Ureter (tissue), 1 donor: ENCODE data around the gene XPO6. TPM values are rescaled to one million over a fixed set of nuclear protein-coding genes. Genes with fewer than 3 reads are reported as not detected.

Experiments
- DNase-seq: peaks from one replicate; pipeline ENCODE4 v3.0.0-alpha.2; 2020; ENCODE audit warnings: low spot score
- total RNA-seq: library from RNA; stranded (reverse); gene quantifications from one replicate; pipeline ENCODE4 v1.2.4, GENCODE V29; 2023
- donor health status: DM: yes; HTN: yes; CAD: no.

The XPO6 gene
- total RNA-seq, 1 donor from 2014 or later = 145 TPM

DNA sequence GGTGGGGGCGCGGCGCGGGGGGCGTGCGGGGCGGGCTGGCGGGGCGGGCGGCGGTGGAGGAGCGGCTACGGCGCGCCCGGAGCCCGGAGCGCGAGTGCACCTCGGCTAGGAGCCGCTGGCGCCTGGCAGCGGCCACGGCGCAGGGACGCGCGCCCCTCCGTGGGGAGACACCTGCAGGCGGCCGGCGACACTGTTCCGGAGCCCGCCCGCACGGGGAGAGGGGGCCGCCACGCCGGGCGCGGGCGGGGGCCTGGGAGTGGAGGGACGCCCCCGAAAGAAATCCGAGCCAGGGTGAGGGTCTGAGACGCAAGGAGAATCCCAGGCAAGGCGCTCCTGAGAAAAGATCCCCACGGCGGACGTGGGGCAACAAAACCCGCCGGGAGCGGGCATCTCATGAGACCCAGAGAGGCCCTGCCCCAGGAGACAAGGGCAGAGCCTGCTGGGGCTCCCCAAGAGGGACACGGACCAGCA lies 148.1 kb downstream of the XPO6 start, which contains the start of gene GSG1L:
TSS of gene GSG1L (minus strand) at position 124 of the 471 bp plus-strand sequence. CDS start 290 bp downstream, outside the sequence.
- no peak for DNase-seq

DNA sequence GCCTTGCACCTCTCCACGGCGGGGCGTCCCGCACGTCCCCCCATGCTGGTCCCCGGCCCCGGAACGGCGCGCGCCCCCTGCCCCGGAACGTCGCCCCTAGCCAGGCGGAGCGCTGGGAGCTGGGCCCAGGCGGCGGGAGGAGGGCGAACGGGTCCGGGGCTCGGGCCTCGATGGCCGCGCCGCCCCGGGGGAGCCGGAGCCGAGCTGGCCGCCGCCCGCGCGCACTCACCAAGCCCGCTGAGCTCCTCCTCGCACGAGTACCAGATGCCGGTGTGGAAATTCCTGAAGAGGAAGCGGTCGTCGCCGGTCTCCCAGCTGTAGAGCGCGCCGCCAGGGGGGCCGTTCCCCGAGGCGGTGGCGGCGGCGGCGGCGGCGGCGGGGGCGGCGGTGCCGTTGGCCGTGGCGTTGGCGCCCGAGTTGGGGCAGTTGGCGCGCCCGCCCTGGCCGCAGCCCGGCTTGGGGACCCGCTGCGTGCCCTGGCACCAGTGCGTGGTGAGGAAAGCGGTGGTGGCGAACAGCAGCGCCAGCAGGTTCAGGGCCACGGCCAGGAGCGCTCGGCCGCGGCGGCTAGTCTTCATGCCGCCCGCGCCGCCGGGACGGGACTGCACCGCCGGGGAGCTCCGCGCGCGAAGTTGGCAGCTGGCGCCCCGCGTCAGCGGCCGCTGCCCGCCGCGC lies 148.8 kb downstream of the XPO6 start:
- no peak for DNase-seq

DNA sequence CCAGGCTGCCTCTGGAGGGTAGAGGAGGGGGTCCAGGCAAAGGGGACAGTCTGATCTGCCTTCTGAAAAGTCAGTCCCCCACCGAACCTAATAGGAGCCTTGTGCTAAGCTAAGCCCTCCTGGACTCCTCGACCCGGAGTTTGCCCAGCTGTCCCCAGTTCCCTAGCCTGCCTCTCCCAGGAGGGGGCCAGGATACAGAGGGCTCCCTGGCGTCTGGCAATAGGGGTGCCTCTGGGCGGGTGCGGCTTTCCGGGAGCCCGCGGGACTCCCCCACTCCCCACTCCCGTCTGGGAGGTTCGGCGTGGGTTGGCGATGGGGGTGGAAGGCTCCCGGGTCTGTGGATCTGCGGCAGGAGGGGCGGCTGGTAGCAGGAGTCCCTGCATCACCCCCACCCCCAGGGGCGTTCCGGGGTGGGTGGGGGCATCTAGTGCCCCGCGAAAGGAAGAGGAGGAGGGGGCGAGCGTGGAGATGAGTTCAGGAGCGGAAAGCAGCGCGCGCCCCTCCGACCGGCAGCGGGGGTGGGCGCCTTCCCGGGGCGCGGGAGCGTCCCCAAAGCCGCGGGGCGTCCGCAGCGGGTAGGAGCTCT lies 149.4 kb downstream of the XPO6 start:
- no peak for DNase-seq

DNA sequence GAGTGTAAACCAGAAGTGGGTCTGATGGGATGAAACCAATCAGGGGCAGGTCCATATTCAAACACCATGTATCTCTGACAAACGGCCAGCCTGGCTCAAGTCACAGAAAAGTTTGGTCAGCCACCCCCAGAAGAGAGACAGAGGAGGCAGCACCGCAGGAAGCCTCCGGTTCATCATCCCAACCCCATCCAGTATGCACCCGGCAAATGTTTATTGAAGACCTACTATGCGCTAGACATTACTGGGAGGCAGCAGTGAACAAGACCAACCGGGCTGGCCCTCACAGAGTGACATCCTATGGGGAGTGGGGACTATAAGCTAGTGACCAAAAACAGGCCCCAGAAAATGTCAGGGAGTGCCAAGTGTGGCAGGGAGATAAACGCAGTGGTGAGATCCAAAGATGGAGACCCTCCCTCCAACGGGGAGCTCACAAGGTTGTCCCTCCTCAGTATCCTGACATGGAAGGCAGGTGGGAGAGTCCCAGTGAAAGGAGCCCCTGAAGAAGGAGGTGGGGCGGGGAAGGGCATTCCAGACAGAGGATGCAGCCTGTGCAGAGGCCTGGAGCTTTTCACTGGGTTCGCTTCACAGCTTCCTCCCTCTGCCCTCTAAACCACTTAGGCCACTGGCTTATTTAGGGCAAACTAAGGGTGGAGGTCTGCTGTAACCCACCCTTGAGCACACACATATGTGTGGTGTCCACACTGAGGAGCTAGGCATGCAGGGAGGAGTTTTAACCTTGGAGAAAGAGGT lies 150.2 kb downstream of the XPO6 start:
- no peak for DNase-seq

DNA sequence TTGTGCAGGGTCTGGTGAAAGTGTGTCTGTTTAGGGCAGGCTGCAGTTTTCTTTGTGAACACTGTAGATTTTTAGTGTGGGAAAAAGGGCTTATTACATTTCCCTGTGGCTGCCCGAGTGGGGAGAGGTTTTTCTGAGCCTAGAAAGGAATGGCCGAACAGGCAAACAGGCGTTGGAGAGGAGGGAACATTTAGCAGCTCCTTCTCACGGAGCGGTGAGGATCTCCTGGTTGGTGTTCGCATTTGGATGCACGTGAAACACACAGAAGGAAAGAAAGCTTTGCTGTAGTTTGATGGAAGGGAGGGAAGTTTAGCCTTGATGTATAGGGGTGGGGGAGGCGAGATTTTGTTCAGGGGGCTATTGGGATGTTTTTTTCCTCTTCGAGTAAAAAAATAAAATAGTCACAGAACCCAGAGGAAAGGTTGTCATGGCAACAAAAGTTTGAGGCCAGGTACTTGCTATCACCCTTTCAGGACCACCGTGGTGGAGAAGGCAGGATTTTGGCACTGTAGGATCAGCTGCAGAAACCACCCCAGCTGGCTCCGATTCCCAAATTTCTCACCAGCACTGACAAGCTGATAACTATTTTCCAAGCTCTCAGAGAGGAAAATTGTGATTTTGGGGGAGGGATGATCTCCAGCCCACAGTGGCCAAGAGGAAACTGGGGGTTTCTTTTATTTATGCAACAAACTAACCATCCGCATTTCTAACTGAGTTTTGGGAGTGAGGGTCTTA lies 151.8 kb downstream of the XPO6 start:
- DNase-seq = no peak

DNA sequence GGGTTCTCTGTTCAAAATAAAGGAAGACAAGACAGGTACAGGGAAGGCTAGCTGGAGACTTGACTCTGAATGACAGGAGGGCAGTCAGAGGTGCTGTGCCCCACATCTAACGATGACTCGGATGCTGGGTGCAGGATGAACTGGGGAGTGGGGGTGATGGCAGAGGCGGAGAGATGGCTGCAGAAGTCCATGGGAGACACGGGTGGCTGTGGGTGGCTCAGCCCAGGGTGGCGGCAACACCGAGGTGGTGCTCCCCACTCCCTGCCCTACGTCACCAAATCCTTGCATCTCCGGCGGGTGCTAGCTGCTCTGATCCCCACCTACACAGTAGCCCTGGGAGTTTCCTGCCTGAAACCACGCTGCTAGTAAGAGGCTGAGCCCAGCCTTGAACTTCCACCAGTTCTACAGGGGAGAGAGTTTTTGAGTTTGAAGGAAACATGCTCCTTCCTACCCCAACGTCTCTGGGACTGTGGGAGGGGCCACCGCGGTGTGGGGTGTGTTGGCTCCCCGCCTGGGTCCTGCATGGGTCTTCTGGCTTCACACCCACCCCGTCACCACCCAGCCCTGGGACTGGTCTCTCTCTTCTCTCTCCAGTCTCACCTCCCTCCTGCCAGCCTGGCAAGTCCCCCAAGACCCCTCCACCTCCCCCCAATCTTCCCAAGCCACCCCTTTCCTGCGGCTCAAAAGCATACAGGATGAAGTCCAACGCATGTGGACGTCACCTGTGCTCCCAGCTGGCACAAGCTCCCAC lies 152.8 kb downstream of the XPO6 start:
- no peak for DNase-seq

DNA sequence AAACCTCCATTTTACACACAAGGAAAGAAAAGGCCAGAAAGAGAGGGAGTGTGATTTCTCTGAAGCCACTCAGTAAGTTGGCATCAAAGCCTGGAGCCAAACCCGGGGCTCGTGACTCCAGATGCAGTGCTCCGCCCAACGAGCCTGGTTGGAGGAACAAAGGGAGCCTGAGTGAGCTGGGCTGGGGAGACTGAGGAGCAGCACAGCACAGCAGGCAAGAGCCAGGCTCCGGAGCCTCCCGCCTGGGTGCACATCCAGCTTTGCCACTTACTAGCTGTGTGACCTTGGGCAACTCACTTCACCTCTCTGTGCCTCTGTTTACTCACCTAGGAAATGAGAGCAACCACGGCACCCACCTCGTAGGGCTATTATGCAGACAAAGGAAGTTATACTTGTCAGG lies 153.8 kb downstream of the XPO6 start:
- no peak for DNase-seq

DNA sequence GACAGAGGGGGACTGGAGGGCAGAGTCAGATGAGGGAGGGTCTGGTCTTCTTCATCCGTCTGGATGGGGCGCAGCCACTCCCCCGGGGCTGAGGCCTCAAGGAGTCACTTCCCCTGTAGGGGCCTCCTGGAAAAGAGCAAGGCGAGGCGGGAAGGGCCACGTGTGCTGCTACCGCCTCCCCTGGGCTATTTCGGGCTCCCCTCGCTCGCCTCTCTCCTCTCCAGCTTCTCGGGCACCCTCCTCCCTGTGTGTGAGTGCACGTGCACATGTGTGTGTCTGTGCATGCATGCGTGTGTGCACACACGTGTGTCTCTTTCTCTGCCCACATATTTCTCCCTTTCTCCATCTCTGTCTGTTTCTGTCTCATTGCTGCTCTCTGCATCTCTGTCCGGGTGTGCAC lies 158.3 kb downstream of the XPO6 start:
- DNase-seq = no peak

DNA sequence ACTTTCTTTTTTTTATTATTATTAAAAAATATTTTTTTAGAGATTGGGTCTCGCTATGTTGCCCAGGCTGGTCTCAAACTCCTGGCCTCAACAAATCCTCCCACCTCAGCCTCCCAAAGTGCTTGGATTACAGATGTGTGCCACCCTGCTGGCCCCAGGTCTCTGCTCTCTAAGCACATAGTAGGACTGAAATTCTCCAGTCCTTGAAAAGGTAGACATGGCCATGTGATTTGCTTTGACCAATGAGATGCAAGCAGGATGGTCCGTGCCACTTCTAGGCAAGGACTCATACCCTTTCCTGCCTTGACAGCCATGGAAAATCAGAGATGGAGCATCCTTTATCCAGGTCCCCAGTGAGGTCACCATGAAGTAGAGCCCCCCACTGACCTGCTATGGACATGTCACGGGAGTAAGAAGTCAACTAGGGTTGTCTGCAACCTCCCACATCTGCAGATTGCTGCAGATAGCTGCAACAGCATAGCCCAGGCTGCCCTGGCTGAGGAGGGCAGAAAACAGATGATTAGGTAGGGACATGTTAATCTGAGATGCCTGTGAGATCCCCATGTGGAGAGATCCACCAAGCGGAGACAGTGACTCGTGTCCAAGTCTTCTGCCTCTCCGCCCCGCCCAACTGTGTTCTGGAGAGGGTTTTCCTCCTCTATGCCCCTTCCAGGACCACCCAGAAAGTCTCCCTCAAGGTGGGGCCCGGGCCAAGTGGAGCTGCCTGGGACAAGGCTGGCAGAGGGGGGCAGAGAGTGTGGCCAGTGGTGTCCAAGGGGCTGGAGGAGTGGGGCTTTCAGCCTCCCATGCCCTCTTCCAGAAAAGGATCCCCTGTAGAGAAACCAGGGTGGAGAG lies 159.3 kb downstream of the XPO6 start:
- DNase-seq = no peak

DNA sequence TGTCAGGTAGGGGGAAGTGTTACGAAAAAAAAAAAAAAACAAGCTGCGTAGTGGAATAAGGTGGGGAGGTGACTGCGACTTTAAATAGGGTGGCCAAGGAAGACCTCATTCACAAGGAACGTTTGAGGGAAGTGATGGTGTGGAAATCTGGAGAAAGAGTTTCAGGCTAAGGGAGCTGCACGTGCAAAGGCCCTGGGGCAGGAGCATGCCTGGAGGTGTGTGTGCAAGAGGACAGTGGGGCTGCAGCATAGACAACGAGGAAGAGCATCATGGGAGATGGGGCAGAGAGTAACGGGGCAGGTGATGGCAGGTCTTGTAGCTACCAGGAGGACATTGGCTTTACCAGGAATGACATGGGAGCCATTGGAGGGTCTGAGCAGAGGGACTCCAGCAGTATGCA lies 160.3 kb downstream of the XPO6 start:
- no peak for DNase-seq

Other genes starting within 250 kb of the XPO6 start
- gene GSG1L, start 148.3 kb downstream of the XPO6 start, total RNA-seq = 0.21 TPM
- 0.49 TPM for gene SBK1, start 80.6 kb upstream of the XPO6 start, total RNA-seq
- 7.2 TPM for gene NPIPB6, start 151.5 kb upstream of the XPO6 start, total RNA-seq
- 88.3 TPM for gene EIF3CL, start 191.9 kb upstream of the XPO6 start, total RNA-seq